HG03064 (cell line): ENCODE data around the gene RPS3A.
"Not testable (repeated sequence)": the region's sequence is repeated elsewhere in the genome, so short reads cannot be mapped to it uniquely, and the experiment has no call there.

Experiments used
- ATAC-seq: cut with Tn5 transposase; IDR thresholded peaks from one replicate; pipeline ENCODE4 v1.9.1; 2021; ENCODE audit warnings: low read depth; ENCODE audit not compliant: unreplicated experiment

RPS3A gene

DNA sequence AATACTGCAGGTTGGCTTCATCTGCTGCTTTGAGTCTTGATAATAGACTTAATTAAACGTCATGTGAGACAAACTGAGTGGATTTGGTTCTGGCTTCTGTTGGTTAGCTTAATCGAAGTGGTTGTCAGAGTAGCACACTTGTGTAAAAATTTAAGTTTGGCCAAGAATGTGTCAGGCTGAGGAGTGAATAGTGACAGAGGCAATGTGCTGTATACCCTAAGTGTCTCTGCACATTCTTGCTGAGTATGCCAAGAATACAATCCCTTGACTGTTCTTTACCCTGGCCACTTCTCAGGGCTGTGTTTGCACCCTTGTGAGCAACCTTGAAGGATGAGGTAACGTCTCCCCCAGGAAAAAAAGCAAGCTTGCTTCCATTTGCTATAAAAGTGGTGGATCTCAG lies 14.9 kb downstream of the RPS3A start:
- no peak for ATAC-seq

DNA sequence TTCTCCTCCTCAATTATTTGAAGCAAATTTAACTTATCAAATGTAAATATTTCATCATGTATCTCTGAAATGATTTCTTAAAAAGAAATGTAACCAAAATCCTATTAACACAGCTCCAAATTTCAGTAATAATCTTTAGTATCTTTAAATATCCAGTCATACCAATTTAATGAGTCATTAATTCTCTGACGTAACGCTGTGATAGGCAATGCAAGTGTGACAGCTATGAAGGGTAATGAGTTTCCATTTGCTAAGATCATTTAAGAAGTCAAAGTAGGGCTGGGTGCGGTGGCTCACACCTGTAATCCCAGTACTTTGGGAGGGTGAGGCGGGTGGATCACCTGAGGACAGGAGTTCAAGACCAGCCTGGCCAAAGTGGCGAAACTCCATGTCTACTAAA lies 15.6 kb downstream of the RPS3A start:
- no peak for ATAC-seq

DNA sequence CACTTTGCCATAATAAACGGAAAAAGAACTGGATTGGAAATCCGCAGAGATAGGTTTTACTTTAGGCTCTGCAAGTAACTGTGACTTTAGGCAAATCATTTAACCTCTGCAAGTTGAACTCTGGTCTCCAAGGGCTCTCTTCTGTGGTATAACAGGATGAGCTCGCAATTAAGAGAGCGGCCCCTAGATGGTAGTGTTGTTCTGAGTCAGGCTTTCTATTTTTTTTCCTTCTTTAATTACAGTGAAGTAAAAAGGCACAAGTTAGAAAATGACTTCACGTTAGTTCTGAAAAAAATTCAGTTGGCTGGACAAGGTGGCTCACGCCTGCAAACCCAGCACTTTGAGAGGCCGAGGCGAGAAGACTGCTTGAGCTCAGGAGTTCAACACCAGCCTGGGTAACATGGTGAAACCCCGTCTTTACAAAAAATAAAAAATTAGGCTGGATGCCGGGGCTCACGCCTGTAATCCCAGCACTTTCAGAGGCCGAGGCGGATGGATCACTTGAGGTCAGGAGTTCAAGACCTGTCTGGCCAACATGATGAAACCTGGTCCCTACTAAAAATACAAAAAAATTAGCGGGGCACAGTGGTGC lies 18.0 kb downstream of the RPS3A start:
- peak; percentile 85 for ATAC-seq

DNA sequence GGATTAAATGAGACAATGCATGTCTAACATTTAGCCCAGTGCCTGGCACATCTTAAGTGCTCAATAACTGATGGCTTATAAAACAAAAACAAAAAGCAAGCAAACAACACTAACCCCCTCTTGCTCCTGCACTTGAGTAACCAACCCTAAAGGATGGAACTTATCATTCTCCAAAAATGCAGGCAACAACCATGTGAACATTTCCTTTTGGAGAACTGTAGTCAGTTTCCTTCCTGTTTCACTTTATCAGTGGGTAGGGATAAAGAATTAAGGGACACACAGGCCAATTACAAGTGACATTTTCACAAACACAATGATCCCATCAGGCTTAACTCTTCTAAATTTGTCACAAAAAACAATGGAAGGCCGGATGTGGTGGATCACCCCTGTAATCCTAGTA lies 30.4 kb downstream of the RPS3A start:
- ATAC-seq = no peak

DNA sequence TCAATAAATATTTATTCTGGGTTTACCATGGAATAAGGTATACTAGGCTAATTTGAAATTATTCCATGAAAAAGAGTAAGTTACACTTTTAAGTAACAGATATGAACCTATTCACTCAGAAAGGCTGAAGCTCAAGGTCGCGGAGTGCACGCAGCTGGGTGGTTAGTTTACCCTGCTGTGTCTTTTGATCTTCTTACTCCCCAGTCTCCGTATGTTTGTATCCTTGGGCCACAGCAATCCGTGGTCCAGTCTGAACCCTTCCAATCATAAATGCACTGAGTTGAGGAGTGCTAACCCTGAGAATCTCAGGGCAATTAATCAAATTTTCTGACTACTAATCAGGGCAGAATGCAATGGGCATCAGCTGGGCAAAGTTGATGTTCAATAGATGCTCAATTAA lies 33.9 kb downstream of the RPS3A start:
- no peak for ATAC-seq

DNA sequence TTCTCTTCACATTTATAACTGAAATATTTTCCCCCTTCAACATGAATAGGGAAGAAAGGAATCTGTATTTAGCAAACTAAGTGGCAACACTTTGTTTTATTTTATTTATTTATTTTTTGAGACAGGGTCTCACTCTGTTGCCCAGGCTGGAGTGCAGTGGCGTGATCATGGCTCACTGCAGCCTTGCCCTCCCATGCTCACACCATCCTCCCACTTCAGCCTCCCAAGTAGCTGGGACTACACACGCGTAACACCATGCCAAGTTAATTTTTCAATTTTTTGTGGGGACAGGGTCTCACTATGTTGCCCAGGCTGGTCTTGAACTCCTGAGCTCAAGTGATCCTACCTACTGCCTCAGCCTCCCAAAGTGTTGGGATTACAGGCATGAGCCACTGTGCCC lies 36.6 kb downstream of the RPS3A start:
- not testable (repeated sequence) for ATAC-seq

DNA sequence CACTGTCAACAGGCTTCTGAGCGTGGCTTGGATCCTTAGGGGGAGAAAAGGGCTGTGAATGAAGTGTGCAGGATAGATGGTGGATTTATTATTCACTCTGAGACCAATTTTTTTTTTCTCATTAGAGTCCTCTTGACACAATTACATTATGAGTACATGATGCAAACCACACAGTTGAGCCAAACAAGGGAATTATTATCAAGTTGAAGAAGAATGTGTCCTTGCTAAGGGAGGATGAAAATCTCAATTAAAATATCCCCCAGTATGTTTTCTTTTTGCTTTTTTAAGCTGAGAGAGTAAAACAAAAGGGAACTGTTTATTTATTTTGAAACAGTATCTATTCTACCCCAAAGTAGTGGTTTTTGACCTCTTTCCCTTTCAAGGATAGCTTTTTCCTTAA lies 40.4 kb downstream of the RPS3A start:
- no peak for ATAC-seq

DNA sequence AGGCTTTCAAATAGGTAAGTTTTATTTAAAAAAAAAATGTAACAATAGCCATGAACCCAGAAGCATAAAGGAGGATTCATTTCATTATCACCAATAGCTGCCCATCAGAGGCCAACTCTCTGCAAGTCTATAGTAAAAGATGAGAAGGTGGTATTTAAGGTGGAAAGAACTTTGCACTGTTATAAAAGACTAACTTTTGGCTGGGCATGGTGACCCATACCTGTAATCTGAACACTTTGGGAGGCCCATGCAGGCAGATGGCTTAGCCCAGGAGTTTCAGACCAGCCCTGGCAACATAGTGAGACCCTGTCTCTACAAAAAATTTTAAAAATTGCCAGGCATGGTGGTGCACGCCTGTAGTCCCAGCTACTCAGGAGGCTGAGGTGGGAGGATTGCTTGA lies 43.3 kb downstream of the RPS3A start:
- no peak for ATAC-seq

DNA sequence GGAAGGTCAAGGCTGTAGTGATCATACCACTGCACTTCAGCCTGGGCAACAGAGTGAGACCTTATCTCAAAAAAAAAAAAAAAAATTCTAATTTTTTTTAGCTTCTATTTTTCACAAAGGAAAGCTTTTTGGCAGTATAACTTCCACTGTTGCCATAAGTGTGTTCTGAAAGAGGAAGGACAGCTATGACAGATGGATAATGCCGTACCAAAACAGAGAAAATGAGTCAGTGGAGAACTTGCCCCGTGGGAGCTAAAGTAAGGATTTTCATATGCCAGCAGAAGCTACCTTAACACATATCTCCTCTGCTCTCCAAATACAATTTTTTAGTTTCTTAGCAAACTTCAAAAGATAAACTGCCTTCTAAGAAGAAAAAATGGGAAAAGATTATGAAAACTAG lies 43.7 kb downstream of the RPS3A start:
- ATAC-seq = no peak

DNA sequence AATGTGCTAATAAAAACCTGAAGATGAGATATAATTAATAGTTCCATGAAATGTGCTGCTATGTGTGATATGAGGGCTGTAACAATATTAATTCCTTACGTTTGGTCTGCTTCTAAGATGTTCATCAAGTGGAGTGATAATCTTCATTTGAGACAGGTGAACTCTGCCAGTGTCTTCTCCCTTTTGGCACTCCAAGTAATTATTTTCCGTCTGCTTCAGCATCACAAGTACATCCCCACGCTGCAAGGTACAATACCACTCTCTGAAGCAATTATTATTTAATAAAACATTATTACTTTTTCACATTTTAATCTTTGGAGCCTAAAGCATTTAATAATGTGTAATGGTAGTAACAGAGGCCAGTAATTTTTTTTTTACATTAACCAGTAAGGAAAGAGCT lies 44.4 kb downstream of the RPS3A start:
- ATAC-seq = no peak

DNA sequence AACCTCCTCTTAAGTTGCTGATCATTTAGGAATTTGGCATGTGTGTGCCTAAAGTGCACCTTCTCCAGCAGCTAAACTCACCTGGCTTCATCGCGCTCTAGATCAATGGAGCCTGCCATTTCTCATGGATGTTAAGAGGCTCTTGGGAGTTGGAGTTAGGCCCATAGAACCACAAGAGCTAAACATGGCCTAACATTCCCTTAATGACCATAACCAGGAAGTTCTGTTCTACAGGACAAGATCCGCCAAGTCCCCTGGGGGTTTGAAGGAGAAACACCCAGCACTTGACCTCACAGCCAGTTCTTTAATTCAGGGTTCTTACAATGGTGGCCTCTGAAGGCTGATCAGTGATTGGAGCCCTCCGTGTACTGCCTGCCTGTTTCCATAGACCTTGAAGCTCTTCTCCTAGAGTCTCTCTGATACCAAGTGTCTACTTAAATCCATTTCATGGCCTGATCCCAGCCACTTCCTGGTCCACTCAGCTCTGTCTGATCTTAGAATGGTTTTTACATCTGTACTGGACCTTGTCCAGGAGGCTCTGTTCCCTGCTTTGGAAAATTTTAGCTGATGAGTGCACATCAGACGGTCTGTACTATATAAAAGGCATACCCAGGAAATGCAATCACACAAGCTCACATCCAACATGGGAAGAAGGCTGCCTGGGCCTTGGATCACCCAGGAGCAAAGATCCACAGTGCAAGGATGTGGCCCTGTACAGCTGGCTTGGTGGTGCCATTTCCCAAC lies 45.1 kb downstream of the RPS3A start:
- ATAC-seq = no peak

DNA sequence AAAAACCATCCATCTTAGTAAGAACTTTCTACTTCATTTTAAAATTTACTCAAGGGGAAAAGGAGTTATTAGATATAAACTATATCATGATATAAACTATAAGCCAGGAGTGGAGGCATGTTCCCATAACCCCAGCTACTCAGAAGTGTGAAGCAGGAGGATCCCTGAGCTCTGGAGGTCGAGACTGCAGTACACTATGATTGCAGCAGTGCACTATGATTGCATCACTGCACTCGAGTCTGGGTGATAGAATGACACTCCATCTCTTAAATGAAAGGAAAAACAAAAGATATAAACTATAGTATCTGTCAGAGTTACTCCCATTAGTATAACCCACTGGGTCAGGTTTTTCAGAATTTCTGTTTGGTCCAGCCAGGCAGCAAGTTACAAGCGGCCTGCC lies 47.6 kb downstream of the RPS3A start:
- no peak for ATAC-seq

DNA sequence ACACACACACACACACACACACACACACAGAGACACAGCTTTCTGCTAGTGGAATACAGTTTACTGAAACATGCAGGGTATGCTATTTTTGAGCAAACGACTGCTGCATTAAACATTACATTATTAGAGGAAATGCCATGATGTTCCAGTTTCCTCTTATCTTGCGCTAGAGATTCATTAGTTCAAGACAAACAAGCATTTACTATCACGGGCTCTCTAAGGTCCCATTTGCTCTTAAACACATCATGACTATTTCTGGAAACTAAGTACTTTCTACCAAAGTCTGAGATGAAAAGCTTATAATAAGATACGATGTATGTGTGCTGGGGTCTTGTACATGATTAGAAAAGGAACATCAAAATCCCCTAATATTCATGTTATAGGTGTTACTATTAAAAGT lies 48.8 kb downstream of the RPS3A start:
- no peak for ATAC-seq

DNA sequence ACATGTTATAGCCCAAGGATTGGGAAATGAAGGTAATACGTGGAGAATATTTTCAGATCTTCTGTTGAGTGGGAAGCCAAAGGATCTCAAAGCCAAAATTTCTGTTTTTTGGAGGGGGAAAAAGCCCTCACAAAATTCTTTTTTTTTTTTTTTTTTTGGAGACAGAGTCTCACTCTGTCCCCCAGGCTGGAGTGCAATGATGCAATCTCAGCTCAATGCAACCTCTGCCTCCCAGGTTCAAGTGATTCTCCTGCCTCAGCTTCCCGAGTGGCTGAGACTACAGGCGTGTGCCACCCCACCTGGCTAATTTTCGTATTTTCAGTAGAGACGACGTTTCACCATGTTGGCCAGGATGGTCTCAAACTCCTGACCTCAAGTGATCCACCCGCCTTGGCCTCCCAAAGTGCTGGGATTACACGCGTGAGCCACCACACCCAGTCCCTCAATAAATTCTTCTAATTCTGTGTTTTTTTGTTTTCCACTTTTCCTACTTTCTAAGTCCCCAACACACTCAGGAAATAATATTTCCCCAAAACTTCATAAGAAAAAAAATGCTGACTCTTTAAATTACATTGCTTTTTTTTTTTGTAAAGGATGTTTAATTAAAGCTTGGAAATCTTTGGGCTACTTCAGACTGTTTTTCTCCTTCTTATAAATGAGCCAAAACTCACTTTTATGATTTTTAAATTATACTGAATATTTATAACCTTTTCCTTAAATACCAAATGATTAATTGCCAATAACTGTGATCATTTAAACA lies 51.6 kb downstream of the RPS3A start:
- ATAC-seq = no peak

DNA sequence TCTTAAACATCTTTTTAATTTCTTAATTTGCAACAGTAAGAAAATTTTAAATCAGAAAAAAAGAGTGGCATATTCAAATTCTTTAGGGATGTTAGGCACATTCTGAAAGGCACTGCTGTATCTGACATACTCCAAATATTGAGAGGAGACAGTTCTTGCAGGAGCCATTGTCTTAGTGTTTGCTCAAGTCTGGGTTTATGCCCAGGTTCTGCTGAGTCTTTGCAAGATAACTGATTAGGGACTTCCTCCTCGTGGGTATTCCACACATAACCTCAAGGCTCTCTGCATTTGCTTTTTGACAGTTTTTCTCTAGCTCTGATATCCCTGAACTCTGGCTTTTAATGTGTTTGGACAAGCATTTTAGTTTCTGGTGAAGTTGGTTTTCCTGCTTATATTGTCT lies 52.6 kb downstream of the RPS3A start:
- no peak for ATAC-seq

DNA sequence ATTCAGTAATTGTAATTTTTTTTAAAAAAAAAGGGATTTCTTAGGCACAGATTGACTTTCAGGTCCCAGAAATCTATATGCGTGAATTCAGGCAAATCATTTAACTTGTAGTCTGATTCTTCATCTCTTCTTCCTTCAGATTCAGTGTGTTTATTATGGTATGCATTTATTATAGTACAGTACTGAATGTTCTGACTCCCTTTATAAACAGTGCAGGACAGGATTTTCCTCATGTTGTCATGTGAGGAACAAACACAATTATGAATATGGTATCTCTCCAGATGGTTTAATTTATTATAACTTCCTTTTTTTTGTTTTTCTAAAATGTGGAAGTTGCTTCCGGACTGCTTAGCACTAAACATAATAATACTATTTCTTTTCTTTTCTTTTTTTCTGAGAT lies 54.2 kb downstream of the RPS3A start:
- no peak for ATAC-seq
